ENCODE measurements around the gene ULBP3. TPM values are rescaled to one million over a fixed set of nuclear protein-coding genes. Genes with fewer than 3 reads are reported as not detected.

Gene ULBP3
- total and polyA plus RNA-seq, 2 donors (not counting 1 experiment from before 2014, with no cell fraction given), result 0.10 to 0.69 TPM

DNA sequence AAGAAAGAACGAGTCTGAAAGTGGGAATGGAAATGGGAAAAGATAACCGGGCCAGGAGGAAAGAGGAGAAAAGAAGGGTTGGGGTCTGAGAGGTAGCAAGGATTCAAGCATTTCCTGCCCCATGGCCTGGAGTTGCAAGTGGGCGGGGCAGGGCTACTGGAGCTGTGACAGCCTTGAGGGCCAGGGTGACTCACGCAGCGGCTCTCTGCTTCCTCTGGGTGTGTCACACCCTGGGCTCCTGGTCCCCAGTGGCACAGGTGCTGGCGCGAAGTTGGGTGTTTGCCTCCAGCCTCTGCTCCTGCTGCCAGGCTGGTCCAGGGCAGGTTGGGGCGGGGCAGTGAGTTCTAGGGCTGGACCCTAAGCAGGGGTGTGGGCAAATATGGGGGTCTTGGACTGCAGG, 3.3 kb upstream of the ULBP3 start:
- H3K9ac ChIP-seq (ENCODE audit: low read length), result no peak overlapping the region
- no peaks in the 10 kb centered on the region for H3K9me3 ChIP-seq (ENCODE audit: control extremely low read depth in 1 of 3, control insufficient read depth in 2 of 3, insufficient read depth in 1 of 3, low read length in 2 of 3)
- H3K27ac ChIP-seq (ENCODE audit: low read length in 2 of 2), result no peak overlapping the region
- 81% methylated on average over 8 of the region's 8 CpGs for WGBS (ENCODE audit: insufficient coverage)
- ChIA-PET CTCF (interaction anchor here (0.6 to 1.3 kb wide), 5 partner anchors 9 to 1542 kb away, joined by 3 to 5 read pairs (median 3); no protein-coding TSS in a partner anchor), POLR2A (no interaction called here)
- H3K27ac Mint-ChIP-seq, result no peak overlapping the region
- no peaks in the 10 kb centered on the region for H4K20me1 ChIP-seq (ENCODE audit: control insufficient read depth, insufficient read depth, low read length, poor library complexity, severe bottlenecking)
- no peaks in the 10 kb centered on the region for H3K79me2 ChIP-seq (ENCODE audit: control insufficient read depth, insufficient read depth, low read length)
- H3K4me1 Mint-ChIP-seq, result peaks cover 23% of the 10 kb centered on the region
- H3K36me3 ChIP-seq (replicated peaks in 1 of 2; ENCODE audit: control extremely low read depth in 1 of 2, control insufficient read depth in 1 of 2, extremely low read depth in 1 of 2, insufficient read depth in 2 of 2, low read length in 1 of 2), result no peaks in the 10 kb centered on the region
- DNase-seq (peak; percentile 19), ATAC-seq (ENCODE audit: low read depth) (no peak)
- H3K27me3 Mint-ChIP-seq, result peaks cover 18% of the 10 kb centered on the region
- no peak overlapping the region for H3K4me3 ChIP-seq (ENCODE audit: control extremely low read depth in 1 of 5, extremely low read depth in 1 of 5, insufficient read depth in 1 of 5, low read depth in 2 of 5, low read length in 4 of 5)
- peaks cover 0 to 23% (median 11%) of the 10 kb centered on the region in 4 experiments for H3K27me3 ChIP-seq (replicated peaks in 1 of 4; ENCODE audit: control extremely low read depth in 1 of 4, control insufficient read depth in 3 of 4, insufficient read depth in 4 of 4, low read length in 3 of 4)
- H3K4me3 Mint-ChIP-seq, result no peak overlapping the region
- intact Hi-C loops (cut with micrococcal nuclease), result loop anchor here (10.0 kb wide), 1 partner anchor 1253 kb away; no protein-coding TSS in a partner anchor
- H3K9me3 Mint-ChIP-seq (ENCODE audit: insufficient read depth), result no peaks in the 10 kb centered on the region
- H3K4me1 ChIP-seq (ENCODE audit: control insufficient read depth in 2 of 2, insufficient read depth in 2 of 2, low read length in 2 of 2), result peaks cover 5 to 18% of the 10 kb centered on the region in 2 donors
- no peak overlapping the region for H2AFZ ChIP-seq (ENCODE audit: insufficient read depth, low read depth, low read length, poor library complexity, severe bottlenecking)
- TF ChIP-seq EZH2 (IDR thresholded peaks at IDR 0.05; ENCODE audit: borderline replicate concordance, insufficient read depth, low read depth, low read length, poor library complexity, severe bottlenecking), result no peak
- TF ChIP-seq, protein P1, sequence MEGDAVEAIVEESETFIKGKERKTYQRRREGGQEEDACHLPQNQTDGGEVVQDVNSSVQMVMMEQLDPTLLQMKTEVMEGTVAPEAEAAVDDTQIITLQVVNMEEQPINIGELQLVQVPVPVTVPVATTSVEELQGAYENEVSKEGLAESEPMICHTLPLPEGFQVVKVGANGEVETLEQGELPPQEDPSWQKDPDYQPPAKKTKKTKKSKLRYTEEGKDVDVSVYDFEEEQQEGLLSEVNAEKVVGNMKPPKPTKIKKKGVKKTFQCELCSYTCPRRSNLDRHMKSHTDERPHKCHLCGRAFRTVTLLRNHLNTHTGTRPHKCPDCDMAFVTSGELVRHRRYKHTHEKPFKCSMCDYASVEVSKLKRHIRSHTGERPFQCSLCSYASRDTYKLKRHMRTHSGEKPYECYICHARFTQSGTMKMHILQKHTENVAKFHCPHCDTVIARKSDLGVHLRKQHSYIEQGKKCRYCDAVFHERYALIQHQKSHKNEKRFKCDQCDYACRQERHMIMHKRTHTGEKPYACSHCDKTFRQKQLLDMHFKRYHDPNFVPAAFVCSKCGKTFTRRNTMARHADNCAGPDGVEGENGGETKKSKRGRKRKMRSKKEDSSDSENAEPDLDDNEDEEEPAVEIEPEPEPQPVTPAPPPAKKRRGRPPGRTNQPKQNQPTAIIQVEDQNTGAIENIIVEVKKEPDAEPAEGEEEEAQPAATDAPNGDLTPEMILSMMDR (IDR thresholded peaks at IDR 0.05), result no peak
- no peak overlapping the region for H3K4me2 ChIP-seq (replicated peaks; ENCODE audit: low read depth, low read length, poor library complexity, severe bottlenecking)

GRCh38 chr6:150070236-150070818, 1.4 kb upstream of the ULBP3 start:
- Histone ChIP-seq H3K4me3 (ENCODE audit: control extremely low read depth in 1 of 5, extremely low read depth in 1 of 5, insufficient read depth in 1 of 5, low read depth in 2 of 5, low read length in 4 of 5) (no peak overlapping the region), H4K20me1 (ENCODE audit: control insufficient read depth, insufficient read depth, low read length, poor library complexity, severe bottlenecking) (no peaks in the 10 kb centered on the region), H3K4me1 (ENCODE audit: control insufficient read depth in 2 of 2, insufficient read depth in 2 of 2, low read length in 2 of 2) (peaks cover 5 to 18% of the 10 kb centered on the region in 2 donors), H3K4me2 (replicated peaks; ENCODE audit: low read depth, low read length, poor library complexity, severe bottlenecking) (no peak overlapping the region), H3K36me3 (replicated peaks in 1 of 2; ENCODE audit: control extremely low read depth in 1 of 2, control insufficient read depth in 1 of 2, extremely low read depth in 1 of 2, insufficient read depth in 2 of 2, low read length in 1 of 2) (no peaks in the 10 kb centered on the region), H3K9ac (ENCODE audit: low read length) (no peak overlapping the region), H3K27ac (ENCODE audit: low read length in 2 of 2) (no peak overlapping the region), H2AFZ (ENCODE audit: insufficient read depth, low read depth, low read length, poor library complexity, severe bottlenecking) (no peak overlapping the region), H3K27me3 (replicated peaks in 1 of 4; ENCODE audit: control extremely low read depth in 1 of 4, control insufficient read depth in 3 of 4, insufficient read depth in 4 of 4, low read length in 3 of 4) (peaks cover 0 to 22% (median 6%) of the 10 kb centered on the region in 4 experiments), H3K79me2 (ENCODE audit: control insufficient read depth, insufficient read depth, low read length) (no peaks in the 10 kb centered on the region), H3K9me3 (ENCODE audit: control extremely low read depth in 1 of 3, control insufficient read depth in 2 of 3, insufficient read depth in 1 of 3, low read length in 2 of 3) (no peaks in the 10 kb centered on the region)
- H3K4me1 Mint-ChIP-seq, result peaks cover 23% of the 10 kb centered on the region
- intact Hi-C loops (cut with micrococcal nuclease), result loop anchor here (10.0 kb wide), 1 partner anchor 1254 kb away; no protein-coding TSS in a partner anchor
- TF ChIP-seq EZH2 (IDR thresholded peaks at IDR 0.05; ENCODE audit: borderline replicate concordance, insufficient read depth, low read depth, low read length, poor library complexity, severe bottlenecking), result no peak
- H3K4me3 Mint-ChIP-seq, result peak overlapping the region; percentile 16
- no peaks in the 10 kb centered on the region for H3K9me3 Mint-ChIP-seq (ENCODE audit: insufficient read depth)
- 94% methylated on average over 3 of the region's 3 CpGs for WGBS (ENCODE audit: insufficient coverage)
- CTCF ChIA-PET, result interaction anchor here (0.6 to 2.2 kb wide), 16 partner anchors 9 to 1328 kb away, joined by 3 to 29 read pairs (median 4); no protein-coding TSS in a partner anchor
- DNase-seq, result peak; percentile 29
- POLR2A ChIA-PET, result no interaction called here
- no peak overlapping the region for H3K27ac Mint-ChIP-seq
- peaks cover 20% of the 10 kb centered on the region for H3K27me3 Mint-ChIP-seq
- no peak for ATAC-seq (ENCODE audit: low read depth)
